OCI-LY7 (cell line): ENCODE data around the gene RAP1A. TPM values are rescaled to one million over a fixed set of nuclear protein-coding genes. Genes with fewer than 3 reads are reported as not detected.

Source experiments
- BruUV-seq: library from RNA; stranded (reverse); fragments of 400-500 nt; replicated peaks from 2 replicates; lab custom pipeline; 2021; lab: Mats Ljungman, UMichigan
- CTCF ChIA-PET: fragments of 300-600 bp; sonication (Branson Sonifier 250); formaldehyde crosslinking; loops from one replicate; lab custom pipeline; 2022; ENCODE audit warnings: antibody characterized with exemption; ENCODE audit not compliant: unreplicated experiment; lab: Charles Lee
- POLR2A ChIA-PET: fragments of 300-600 bp; sonication (Branson Sonifier 250); formaldehyde crosslinking; loops from one replicate; lab custom pipeline; 2022; ENCODE audit warnings: antibody characterized with exemption; lab: Charles Lee
- DNase-seq: peaks from one replicate; pipeline ENCODE4 v3.0.0-alpha.2; 2015; ENCODE audit warnings: low spot score
- H2AFZ ChIP-seq: fragments of 200-600 bp; sonication (generic), shearing (Covaris generic); 2 replicates; pipeline ENCODE4 v1.6.1; 2014; ENCODE audit warnings: mild to moderate bottlenecking, antibody characterized with exemption, low read length, moderate library complexity
- H3K27ac ChIP-seq: fragments of 200-600 bp; sonication (generic); 2 replicates; pipeline ENCODE4 v1.5.1; 2014; ENCODE audit warnings: mixed run types, low read depth, mild to moderate bottlenecking, moderate library complexity, low read length, inconsistent platforms; ENCODE audit not compliant: poor library complexity, severe bottlenecking
- H3K36me3 ChIP-seq: fragments of 200-600 bp; sonication (generic); 2 replicates; pipeline ENCODE4 v1.6.1; 2014; ENCODE audit warnings: mild to moderate bottlenecking, antibody characterized with exemption, low read length, moderate library complexity, mixed read lengths; ENCODE audit not compliant: insufficient read depth
- H3K4me1 ChIP-seq: fragments of 200-600 bp; sonication (generic); 2 replicates; pipeline ENCODE4 v1.5.1; 2014; ENCODE audit warnings: mild to moderate bottlenecking, low read length; ENCODE audit not compliant: insufficient read depth, poor library complexity, severe bottlenecking
- H3K4me2 ChIP-seq: fragments of 200-600 bp; sonication (generic); 2 replicates; pipeline ENCODE4 v1.6.1; 2014; ENCODE audit warnings: mild to moderate bottlenecking, low read length
- H3K4me3 ChIP-seq: fragments of 200-600 bp; sonication (generic); 2 replicates; pipeline ENCODE4 v1.5.1; 2014; ENCODE audit warnings: mild to moderate bottlenecking, low read depth, low read length; ENCODE audit not compliant: poor library complexity, severe bottlenecking
- H3K79me2 ChIP-seq: fragments of 200-600 bp; sonication (generic); 2 replicates; pipeline ENCODE4 v1.6.1; 2016; ENCODE audit warnings: low read depth, mild to moderate bottlenecking, low read length, moderate library complexity, mixed read lengths; ENCODE audit not compliant: insufficient read depth
- H3K9me2 ChIP-seq: fragments of 200-600 bp; sonication (generic); 2 replicates; pipeline ENCODE4 v1.6.1; 2016; ENCODE audit warnings: mild to moderate bottlenecking, low read length, mixed read lengths; ENCODE audit not compliant: insufficient read depth
- H3K9me3 ChIP-seq: fragments of 200-600 bp; sonication (generic); 2 replicates; pipeline ENCODE4 v1.6.1; 2014; ENCODE audit warnings: mild to moderate bottlenecking, mixed run types, low read length, mixed read lengths
- H4K20me1 ChIP-seq: fragments of 200-600 bp; sonication (generic); 2 replicates; pipeline ENCODE4 v1.6.1; 2014; ENCODE audit warnings: mild to moderate bottlenecking, antibody characterized with exemption, low read length, moderate library complexity, mixed read lengths; ENCODE audit not compliant: insufficient read depth
- CTCF ChIP-seq: fragments of 200-600 bp; sonication (generic); conservative IDR thresholded peaks from 2 replicates; pipeline ENCODE4 v1.5.1; 2014; ENCODE audit warnings: mild to moderate bottlenecking, antibody characterized with exemption, low read length, moderate library complexity, mixed read lengths
- EZH2phosphoT487 ChIP-seq: fragments of 200-600 bp; sonication (generic); IDR thresholded peaks from 2 replicates; pipeline ENCODE4 v1.6.1; 2018; ENCODE audit warnings: low read depth, borderline replicate concordance, mild to moderate bottlenecking, mixed run types, antibody characterized with exemption, low read length, moderate library complexity, mixed read lengths
- intact Hi-C: fragments of 100-400 bp; cut with micrococcal nuclease; formaldehyde crosslinking; loops from one replicate; pipeline ENCODE4 v1.10.0; 2022; ENCODE audit not compliant: unreplicated experiment
- total RNA-seq, 2 experiments: library from RNA; depleted of rRNA in 1 of 2; stranded (reverse); fragments of >200 nt in 1 of 2; shearing (Covaris generic) in 1 of 2; gene quantifications; 2 replicates each; pipeline ENCODE4 v1.2.3, GENCODE V29; 2014 to 2022

The RAP1A gene
- total RNA-seq, 2 experiments from 2014 or later: 10.4 to 86.3 TPM

- intact Hi-C loops: no loop called here
- peaks cover 45% of the 10 kb centered on the region for H3K4me1 ChIP-seq
- no peaks in the 10 kb centered on the region for H3K36me3 ChIP-seq
- CTCF ChIA-PET: interaction anchor here (0.7 to 0.8 kb wide), 2 partner anchors 23 to 27 kb away, joined by 3 to 6 read pairs; partner anchors contain the start of gene RAP1A
- H3K4me3 ChIP-seq: peak overlapping the region; percentile 25
- TF ChIP-seq CTCF (no peak), EZH2phosphoT487 (no peak)
- no peaks in the 10 kb centered on the region for H4K20me1 ChIP-seq
- no peaks in the 10 kb centered on the region for H3K9me3 ChIP-seq
- no peaks in the 10 kb centered on the region for H3K79me2 ChIP-seq
- H2AFZ ChIP-seq: peak overlapping the region; percentile 94
- H3K4me2 ChIP-seq: peak overlapping the region; percentile 68
- no peaks in the 10 kb centered on the region for H3K9me2 ChIP-seq
- peak; percentile 65 for DNase-seq
- POLR2A ChIA-PET: interaction anchor here (0.5 to 5.2 kb wide), 22 partner anchors 8 to 1224 kb away, joined by 3 to 22 read pairs (median 4); no protein-coding TSS in a partner anchor
- H3K27ac ChIP-seq: no peak overlapping the region
- no TSS peak for BruUV-seq
Observed at GRCh38 chr1:111592389-111593361, 26.9 kb upstream of the RAP1A start.

GRCh38 chr1:111593403-111594305, 25.9 kb upstream of the RAP1A start:
- no peak for DNase-seq
- H3K4me2 ChIP-seq: peak overlapping the region; percentile 68
- H3K4me3 ChIP-seq: peak overlapping the region; percentile 25
- TF ChIP-seq CTCF: no peak
- H4K20me1 ChIP-seq: no peaks in the 10 kb centered on the region
- peak overlapping the region; percentile 94 for H2AFZ ChIP-seq
- POLR2A ChIA-PET: interaction anchor here (0.6 to 5.2 kb wide), 18 partner anchors 8 to 1225 kb away, joined by 3 to 22 read pairs (median 4); no protein-coding TSS in a partner anchor
- no peaks in the 10 kb centered on the region for H3K36me3 ChIP-seq
- no peaks in the 10 kb centered on the region for H3K9me2 ChIP-seq
- CTCF ChIA-PET: interaction anchor here (0.7 to 0.8 kb wide), 3 partner anchors 22 to 52 kb away, joined by 3 to 6 read pairs (median 4); partner anchors contain the start of gene RAP1A
- H3K79me2 ChIP-seq: no peaks in the 10 kb centered on the region
- H3K27ac ChIP-seq: no peak overlapping the region
- BruUV-seq: no TSS peak
- H3K9me3 ChIP-seq: no peaks in the 10 kb centered on the region
- peaks cover 44% of the 10 kb centered on the region for H3K4me1 ChIP-seq
- intact Hi-C loops: no loop called here
